Measurements from ENCODE around the gene JCHAIN. TPM values are rescaled to one million over a fixed set of nuclear protein-coding genes. Genes with fewer than 3 reads are reported as not detected.
A peak's percentile ranks its signal among the peaks of the same experiment; 100 is the strongest.

The JCHAIN gene
- total and polyA plus RNA-seq, 2 of the 13 experiments (the other 11 are each of a cell fraction or from before 2014, with no cell fraction given), result not detected

DNA sequence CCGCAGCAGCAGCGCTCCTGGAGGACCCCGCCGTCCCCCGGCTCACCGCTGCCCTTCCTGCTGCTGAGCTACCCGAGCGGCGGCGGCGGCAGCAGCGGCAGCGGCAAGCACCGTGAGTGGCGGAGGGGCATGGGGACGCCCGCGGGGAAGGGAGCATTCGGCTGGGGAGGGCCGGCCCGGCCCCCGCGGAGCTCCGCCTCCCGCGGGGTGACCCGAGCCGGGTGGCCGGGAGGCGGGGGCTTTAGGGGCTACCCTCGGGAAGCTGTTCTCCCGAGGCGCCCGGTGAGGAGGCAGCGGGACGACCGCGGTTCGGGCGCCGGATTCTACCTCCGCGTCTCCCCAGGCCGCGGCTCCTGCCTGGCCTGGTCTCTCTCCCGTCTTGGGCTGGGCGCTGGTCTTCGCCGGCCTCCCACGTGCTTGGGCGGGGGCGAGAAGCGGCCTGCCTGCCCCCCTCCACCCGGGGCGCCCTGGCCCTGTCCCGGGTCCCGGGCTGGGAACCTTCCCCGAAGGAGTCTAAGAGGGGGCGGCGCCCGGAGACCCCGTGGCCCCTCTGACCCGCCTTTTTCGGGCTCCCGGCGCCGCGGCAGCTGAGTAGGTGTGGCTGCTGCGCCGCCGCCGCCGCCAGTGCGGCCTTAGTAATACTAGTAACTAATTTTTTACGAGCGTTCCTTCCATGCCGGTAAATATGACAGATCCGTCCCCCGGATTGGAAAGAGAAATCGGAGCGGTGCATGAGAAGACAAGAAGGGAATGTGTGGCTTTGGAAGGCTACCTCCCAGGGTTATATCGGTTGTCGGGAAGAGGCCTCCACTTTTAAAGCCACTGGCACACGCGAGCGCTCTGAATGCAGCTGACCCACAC lies 39.1 kb upstream of the JCHAIN start (continued):
- TF ChIP-seq NCOA2 (CRISPR knock-in tag; IDR thresholded peaks at IDR 0.05) (0 out of 2 replicates have a peak, but pooled peaks have one; percentile 34), ZNF564 (CRISPR knock-in tag; IDR thresholded peaks at IDR 0.05) (no peak), ZNF569 (CRISPR knock-in tag; IDR thresholded peaks at IDR 0.05; ENCODE audit: borderline replicate concordance) (no peak), ZFAT (CRISPR knock-in tag; conservative IDR thresholded peaks at IDR 0.05) (0 out of 2 replicates have a peak, but pooled peaks have one; percentile 42), HES4 (CRISPR knock-in tag; IDR thresholded peaks at IDR 0.05; ENCODE audit: borderline replicate concordance) (peak; percentile 68; the same call in 1 of the 2 replicates), KLF15 (CRISPR knock-in tag; IDR thresholded peaks at IDR 0.05; ENCODE audit: borderline replicate concordance) (no peak; the same call in 1 of the 2 replicates), DPF2 (CRISPR knock-in tag; IDR thresholded peaks at IDR 0.05; ENCODE audit: borderline replicate concordance, low read depth) (no peak), MAX (IDR thresholded peaks at IDR 0.05) (peak; percentile 94), RAD21 (CRISPR knock-in tag; IDR thresholded peaks at IDR 0.05) (peak; percentile 7; the same call in 1 of the 2 replicates), ZMAT3 (CRISPR knock-in tag; conservative IDR thresholded peaks at IDR 0.05) (peak; percentile 70; the same call in 1 of the 2 replicates), U2AF1 (optimal IDR thresholded peaks at IDR 0.05; ENCODE audit: low read depth, low read length) (no peak), POLR2A (IDR thresholded peaks at IDR 0.05; ENCODE audit: insufficient read depth in 1 of 2, low read depth in 2 of 2, low read length in 2 of 2) (peak; percentile 21 to 70; a peak in 3 of 4 replicates), MXD4 (CRISPR knock-in tag; IDR thresholded peaks at IDR 0.05) (peak; percentile 83), JDP2 (CRISPR knock-in tag; IDR thresholded peaks at IDR 0.05; ENCODE audit: borderline replicate concordance) (no peak), TAF1 (CRISPR knock-in tag; IDR thresholded peaks at IDR 0.05) (peak; percentile 61; the same call in 1 of the 2 replicates), ZNF746 (CRISPR knock-in tag; IDR thresholded peaks at IDR 0.05) (peak; percentile 65; the same call in 1 of the 2 replicates), ZNF281 (CRISPR knock-in tag; IDR thresholded peaks at IDR 0.05; ENCODE audit: borderline replicate concordance) (no peak), FOXK2 (IDR thresholded peaks at IDR 0.05) (no peak), ZBTB8A (CRISPR knock-in tag; IDR thresholded peaks at IDR 0.05; ENCODE audit: borderline replicate concordance, low read depth) (no peak)
- TF ChIP-seq, protein P1, sequence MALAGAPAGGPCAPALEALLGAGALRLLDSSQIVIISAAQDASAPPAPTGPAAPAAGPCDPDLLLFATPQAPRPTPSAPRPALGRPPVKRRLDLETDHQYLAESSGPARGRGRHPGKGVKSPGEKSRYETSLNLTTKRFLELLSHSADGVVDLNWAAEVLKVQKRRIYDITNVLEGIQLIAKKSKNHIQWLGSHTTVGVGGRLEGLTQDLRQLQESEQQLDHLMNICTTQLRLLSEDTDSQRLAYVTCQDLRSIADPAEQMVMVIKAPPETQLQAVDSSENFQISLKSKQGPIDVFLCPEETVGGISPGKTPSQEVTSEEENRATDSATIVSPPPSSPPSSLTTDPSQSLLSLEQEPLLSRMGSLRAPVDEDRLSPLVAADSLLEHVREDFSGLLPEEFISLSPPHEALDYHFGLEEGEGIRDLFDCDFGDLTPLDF (CRISPR knock-in tag; IDR thresholded peaks at IDR 0.05), result peak; percentile 80
- TF ChIP-seq, protein P2, sequence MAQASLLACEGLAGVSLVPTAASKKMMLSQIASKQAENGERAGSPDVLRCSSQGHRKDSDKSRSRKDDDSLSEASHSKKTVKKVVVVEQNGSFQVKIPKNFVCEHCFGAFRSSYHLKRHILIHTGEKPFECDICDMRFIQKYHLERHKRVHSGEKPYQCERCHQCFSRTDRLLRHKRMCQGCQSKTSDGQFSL (CRISPR knock-in tag; IDR thresholded peaks at IDR 0.05), result no peak
- TF ChIP-seq, protein P3, sequence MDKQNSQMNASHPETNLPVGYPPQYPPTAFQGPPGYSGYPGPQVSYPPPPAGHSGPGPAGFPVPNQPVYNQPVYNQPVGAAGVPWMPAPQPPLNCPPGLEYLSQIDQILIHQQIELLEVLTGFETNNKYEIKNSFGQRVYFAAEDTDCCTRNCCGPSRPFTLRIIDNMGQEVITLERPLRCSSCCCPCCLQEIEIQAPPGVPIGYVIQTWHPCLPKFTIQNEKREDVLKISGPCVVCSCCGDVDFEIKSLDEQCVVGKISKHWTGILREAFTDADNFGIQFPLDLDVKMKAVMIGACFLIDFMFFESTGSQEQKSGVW (CRISPR knock-in tag; IDR thresholded peaks at IDR 0.05; ENCODE audit: borderline replicate concordance), result no peak
- TF ChIP-seq, protein P4, sequence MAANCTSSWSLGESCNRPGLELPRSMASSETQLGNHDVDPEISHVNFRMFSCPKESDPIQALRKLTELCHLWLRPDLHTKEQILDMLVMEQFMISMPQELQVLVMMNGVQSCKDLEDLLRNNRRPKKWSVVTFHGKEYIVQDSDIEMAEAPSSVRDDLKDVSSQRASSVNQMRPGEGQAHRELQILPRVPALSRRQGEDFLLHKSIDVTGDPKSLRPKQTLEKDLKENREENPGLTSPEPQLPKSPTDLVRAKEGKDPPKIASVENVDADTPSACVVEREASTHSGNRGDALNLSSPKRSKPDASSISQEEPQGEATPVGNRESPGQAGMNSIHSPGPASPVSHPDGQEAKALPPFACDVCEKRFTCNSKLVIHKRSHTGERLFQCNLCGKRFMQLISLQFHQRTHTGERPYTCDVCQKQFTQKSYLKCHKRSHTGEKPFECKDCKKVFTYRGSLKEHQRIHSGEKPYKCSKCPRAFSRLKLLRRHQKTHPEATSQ (CRISPR knock-in tag; IDR thresholded peaks at IDR 0.05; ENCODE audit: borderline replicate concordance), result no peak; the same call in 1 of the 2 replicates
